ENCODE data around the gene ECSCR.

ECSCR gene

DNA sequence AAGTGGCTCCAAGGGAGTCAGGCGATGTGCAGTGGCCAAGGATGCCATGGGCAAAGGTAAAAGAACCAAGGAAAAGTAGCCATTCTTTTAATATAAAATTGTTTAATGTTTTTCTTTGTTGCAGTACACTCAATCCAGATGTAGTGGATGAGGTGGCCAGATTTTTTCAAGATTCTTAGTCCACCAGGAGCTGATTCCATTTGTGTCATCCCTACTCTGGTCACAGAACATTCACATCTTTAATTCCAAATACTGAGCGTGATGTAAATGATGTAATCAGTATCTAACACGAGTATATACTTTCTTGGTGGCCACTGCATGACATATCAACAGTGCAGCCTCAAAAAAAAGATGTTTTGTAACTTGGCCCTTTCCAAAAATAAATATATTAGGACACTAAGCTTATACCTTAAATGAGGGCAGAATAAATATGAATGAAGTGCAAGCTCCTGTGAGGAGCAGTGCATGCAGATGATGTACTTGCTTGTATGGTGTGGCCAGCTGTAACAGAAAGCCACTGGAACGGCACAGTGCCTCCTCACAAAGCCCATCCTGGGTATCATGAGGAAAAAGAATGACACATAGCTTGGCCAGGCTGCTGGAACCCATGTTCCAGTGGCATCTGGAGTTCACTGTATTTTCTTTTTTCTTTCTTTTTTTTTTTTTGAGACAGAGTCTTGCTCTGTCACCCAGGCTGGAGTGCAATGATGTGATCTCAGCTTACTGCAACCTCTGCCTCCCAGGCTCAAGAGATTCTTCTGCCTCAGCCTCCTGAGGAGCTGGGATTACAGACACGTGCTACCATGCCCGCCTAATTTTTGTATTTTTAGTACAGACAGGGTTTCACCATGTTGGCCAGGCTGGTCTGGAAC is 52.2 kb downstream of the ECSCR start:
- peak; percentile 33 for DNase-seq

DNA sequence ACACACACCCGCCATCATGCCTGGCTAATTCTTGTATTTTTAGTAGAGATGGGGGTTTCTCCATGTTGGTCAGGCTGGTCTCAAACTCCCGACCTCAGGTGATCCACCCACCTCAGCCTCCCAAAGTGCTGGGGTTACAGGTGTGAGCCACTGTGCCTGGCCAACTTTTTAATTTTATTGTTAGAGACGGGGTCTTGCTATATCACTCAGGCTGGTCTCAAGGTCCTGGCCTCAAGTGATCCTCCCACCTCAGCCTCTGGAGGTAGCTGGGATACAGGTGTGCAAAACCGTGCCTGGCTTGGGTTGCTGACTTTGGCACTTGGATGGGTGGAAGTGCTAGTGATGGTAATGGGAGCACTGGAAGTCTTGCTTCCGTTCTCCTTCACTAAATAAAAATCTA is 53.4 kb downstream of the ECSCR start:
- DNase-seq: peak; percentile 13

DNA sequence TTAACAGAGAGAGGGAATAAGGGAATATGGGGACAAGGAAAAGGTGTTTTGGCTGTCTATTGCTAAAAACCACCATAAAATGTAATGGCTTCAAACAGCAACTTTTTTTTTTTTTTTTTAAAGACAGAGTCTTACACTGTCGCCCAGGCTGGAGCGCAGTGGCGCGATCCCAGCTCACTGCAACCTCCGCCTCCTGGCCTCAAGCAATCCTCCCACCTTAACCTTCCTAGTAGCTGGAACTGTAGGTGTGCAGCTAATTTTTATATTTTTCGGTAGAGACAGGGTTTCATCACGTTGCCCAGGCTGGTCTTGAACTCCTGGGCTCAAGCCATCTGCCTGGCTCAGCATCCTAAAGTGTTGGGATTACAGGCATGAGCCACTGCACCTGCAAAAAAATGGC is 54.4 kb downstream of the ECSCR start:
- DNase-seq: no peak

DNA sequence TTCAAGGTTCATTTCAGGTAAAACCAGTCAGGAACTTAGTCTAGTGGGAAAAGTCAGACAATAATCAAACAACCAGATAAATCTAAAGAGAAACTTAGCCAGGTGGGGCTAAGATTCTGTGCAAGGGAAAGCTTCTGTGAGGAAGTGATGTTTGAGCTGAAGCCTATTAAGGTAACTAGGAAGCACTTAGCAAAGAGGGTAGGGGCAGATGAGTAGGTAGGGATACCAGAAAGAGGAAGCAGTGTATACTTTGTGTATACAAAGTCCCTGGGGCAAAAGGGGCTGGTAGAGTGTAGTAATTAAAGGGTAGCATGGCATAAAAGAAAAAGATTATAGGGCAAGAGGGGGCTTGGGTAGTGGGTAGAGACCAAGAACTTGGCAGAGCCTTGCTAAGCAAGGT is 55.0 kb downstream of the ECSCR start:
- no peak for DNase-seq

DNA sequence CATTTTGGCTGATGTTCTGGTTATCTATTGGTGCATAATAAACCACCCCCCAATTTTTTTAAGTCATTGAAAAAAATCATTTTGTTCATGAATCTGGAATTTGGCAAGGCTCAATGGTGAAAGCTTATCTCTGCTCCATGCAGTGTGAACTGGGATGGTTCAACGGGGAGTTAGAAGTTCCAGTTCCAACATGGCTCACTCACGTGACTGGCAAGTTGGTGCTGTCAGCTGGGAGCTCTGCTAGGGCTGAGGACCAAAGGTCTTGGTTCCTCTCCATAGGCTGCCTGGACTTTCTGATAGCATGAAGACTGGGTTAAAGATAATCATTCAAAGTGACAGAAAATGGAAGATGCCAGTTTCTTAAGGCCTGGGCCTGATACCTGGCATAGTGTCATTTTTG is 55.6 kb downstream of the ECSCR start:
- peak; percentile 34 for DNase-seq

DNA sequence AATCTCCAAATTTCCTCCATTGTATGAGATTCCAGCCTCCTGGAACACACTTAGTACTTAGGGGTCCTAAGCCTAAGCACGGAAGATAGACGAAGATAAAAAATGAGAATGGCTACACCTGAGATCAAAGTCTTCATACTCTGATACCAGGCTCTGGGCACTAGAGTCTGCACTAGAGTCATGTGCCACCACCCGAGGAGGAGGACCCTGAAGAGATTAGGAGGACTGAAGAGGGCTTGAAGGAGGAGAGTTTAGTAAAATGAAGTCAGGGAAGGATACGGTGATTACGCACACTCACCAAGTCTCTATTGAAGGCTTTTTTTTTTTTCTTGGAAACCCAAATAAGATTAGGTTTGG is 58.1 kb downstream of the ECSCR start:
- DNase-seq: no peak

DNA sequence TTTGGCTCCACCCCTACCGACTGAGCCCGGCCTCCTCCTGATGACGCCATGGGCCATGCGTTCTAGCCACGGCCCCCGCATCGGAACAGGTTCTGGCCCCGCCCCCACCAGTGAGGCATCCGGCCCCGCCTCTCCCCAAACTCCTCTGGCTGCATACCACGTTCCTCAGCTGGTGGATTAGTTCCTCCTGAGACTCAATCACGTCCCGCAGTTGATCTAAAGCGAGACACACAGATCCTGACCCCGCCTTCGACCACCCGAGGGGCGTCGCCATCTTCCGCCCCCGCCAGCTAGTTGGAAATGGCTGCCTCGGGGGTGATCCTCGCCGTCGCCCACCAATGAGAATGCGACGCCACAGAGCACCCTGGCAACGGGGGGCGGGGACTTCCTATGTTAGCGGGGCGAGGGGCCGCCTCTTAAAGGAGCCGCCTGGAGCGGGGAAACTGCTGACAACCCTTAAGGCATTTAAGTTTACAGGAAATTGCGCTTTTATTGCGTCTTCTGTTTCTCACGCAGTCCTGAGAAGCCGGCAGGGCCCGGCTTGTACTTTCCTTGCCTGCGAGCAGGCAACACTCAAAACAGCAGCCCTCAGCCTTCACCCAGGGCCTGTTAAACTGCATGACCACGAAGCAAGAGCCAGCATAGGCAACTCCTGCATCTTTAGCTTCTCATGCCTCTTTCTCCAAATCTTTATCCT is 58.6 kb downstream of the ECSCR start, which contains the start of gene SPATA24:
Gene SPATA24 (minus strand): TSS at position 303 of the 697 bp plus-strand sequence. CDS start 29 bp downstream, at position 274.
- DNase-seq: peak; percentile 99

DNA sequence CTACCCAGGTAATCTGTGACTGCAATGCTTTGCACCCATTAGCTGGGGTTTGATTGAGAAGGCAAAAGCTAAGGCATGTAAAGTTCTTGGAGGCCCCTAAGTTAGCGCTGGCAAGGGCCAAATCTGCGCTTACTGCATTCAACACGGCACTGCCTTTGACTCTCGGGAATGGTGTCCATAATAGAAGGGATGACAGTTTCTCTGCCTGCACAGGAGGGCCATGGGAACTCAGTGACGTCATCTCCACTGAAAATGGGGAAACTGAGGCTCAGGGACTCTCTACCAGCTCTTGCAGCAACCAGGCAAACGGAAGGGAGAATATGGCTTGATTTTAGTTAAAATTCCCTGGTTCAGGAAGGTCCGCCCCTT is 59.1 kb downstream of the ECSCR start:
- no peak for DNase-seq

DNA sequence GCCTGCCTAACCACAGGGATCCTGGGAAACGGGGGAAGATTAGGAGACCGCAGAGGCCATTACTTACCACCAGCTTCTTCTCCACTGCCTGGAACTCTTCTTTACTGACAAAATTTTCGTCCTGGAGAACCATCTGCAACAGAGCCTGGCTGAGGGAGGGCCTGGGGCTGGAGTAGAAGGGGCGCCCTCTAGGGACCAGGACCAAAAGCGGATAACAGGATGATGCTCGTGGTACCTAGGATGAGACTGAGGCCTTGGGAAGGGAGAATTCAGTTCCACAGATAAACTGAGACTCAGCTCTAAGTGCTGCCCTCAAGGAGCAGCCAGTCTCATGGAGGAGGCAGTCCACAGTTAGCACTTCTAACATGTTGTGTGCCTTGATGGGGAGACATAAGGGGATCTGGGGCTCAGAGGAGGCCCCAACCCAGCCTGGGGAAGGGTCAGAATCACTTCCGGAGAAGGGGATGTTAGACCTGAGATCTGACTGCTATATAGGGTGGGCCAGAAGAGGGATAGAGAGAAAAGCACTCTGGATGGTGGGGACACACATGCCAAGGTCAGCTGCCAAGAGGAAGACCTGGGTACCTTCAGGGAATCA is 59.9 kb downstream of the ECSCR start:
- DNase-seq: peak; percentile 70

DNA sequence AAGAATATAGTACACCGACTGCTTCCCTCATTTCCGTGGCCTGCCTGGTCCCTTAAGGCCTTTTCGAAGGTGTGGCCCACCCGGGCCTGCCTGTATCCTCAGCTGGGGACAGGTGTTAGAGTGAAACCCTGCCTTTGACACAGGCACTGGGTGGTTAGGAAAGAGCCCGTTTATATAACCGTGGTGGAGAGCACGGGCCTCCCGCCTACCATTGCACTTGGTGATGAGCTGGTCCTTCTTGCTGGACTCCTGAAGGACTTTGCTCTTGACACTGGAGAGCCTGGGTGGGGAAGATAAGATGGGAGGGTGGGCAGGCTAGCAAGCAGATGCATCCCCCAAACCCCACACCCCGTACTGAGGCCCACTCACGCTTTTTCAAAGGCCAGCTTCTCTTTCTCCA is 61.0 kb downstream of the ECSCR start:
- DNase-seq: no peak

DNA sequence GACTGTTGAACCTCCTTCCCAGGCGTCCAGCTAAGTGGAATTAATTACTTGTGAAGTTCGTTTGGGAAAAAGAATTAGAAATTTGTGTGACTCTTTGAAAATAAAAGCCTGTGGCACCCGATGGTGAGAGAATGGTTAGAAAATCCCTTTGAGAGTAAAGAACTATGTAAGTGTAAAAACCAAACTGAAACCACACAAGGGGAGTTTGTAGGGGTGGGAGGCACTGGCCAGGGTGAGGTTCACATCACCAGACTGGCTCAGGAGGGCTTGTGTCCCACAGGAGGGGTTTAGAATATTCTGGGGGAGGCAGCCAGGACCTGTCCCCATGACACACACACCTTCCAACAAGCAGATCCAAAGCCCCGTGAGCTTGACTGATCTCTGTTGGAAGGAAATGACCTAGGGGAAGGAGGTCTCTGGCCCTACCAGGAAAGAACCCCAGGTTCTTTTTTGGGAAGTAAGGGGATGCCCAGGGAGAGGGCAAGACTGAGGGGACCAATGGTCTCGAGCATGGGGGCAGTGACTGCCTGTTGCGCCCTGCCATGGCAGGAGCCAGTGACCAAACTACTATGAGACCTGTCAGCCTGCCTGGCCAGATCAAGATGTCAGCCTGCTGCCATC is 62.9 kb downstream of the ECSCR start:
- no peak for DNase-seq
